ENCODE results near the gene FCRL6.

Gene FCRL6

GRCh38 chr1:159799446-159799985 is 2.6 kb upstream of the FCRL6 start:
- DNase-seq (ENCODE audit: low read depth in 4 of 4, low spot score in 1 of 4), result no peak

- DNase-seq (ENCODE audit: low read depth in 4 of 4, low spot score in 1 of 4), result no peak
Observed at GRCh38 chr1:159800177-159800930, 1.8 kb upstream of the FCRL6 start.

GRCh38 chr1:159803956-159804689 is 2.0 kb downstream of the FCRL6 start:
- DNase-seq (ENCODE audit: low read depth in 4 of 4, low spot score in 1 of 4), result no peak

- DNase-seq (ENCODE audit: low read depth in 4 of 4, low spot score in 1 of 4), result no peak
Observed at GRCh38 chr1:159804924-159805323, 2.8 kb downstream of the FCRL6 start.

- no peak for DNase-seq (ENCODE audit: low read depth in 4 of 4, low spot score in 1 of 4)
Observed at GRCh38 chr1:159815926-159816325, 13.8 kb downstream of the FCRL6 start.

GRCh38 chr1:159817276-159818041 is 15.3 kb downstream of the FCRL6 start:
- DNase-seq (ENCODE audit: low read depth in 4 of 4, low spot score in 1 of 4), result no peak

GRCh38 chr1:159821171-159821867 is 19.2 kb downstream of the FCRL6 start:
- DNase-seq (ENCODE audit: low read depth in 4 of 4, low spot score in 1 of 4), result no peak

GRCh38 chr1:159823406-159823805 is 21.2 kb downstream of the FCRL6 start:
- no peak for DNase-seq (ENCODE audit: low read depth in 4 of 4, low spot score in 1 of 4)

GRCh38 chr1:159825564-159825963 is 23.4 kb downstream of the FCRL6 start:
- DNase-seq (ENCODE audit: low read depth in 4 of 4, low spot score in 1 of 4), result no peak

- peak in 1 of 4 experiments; percentile 38 for DNase-seq (ENCODE audit: low read depth in 4 of 4, low spot score in 1 of 4)
Observed at GRCh38 chr1:159826441-159827101, 24.4 kb downstream of the FCRL6 start, which contains the start of gene SLAMF8. TSS of gene SLAMF8 (plus strand) at chr1:159826873. CDS start at chr1:159826899, 26 bp downstream.

- DNase-seq (ENCODE audit: low read depth in 4 of 4, low spot score in 1 of 4), result no peak
Observed at GRCh38 chr1:159827102-159827490, 24.9 kb downstream of the FCRL6 start.

GRCh38 chr1:159827549-159827948 is 25.4 kb downstream of the FCRL6 start:
- DNase-seq (ENCODE audit: low read depth in 4 of 4, low spot score in 1 of 4), result no peak

- no peak for DNase-seq (ENCODE audit: low read depth in 4 of 4, low spot score in 1 of 4)
Observed at GRCh38 chr1:159828176-159828575, 26.0 kb downstream of the FCRL6 start.

GRCh38 chr1:159828581-159829272 is 26.6 kb downstream of the FCRL6 start:
- no peak for DNase-seq (ENCODE audit: low read depth in 4 of 4, low spot score in 1 of 4)

GRCh38 chr1:159829273-159829634 is 27.1 kb downstream of the FCRL6 start:
- no peak for DNase-seq (ENCODE audit: low read depth in 4 of 4, low spot score in 1 of 4)

- no peak for DNase-seq (ENCODE audit: low read depth in 4 of 4, low spot score in 1 of 4)
Observed at GRCh38 chr1:159829822-159830465, 27.8 kb downstream of the FCRL6 start.

- DNase-seq (ENCODE audit: low read depth in 4 of 4, low spot score in 1 of 4), result no peak
Observed at GRCh38 chr1:159830722-159831121, 28.6 kb downstream of the FCRL6 start.

- DNase-seq (ENCODE audit: low read depth in 4 of 4, low spot score in 1 of 4), result no peak
Observed at GRCh38 chr1:159831412-159832141, 29.4 kb downstream of the FCRL6 start.

- no peak for DNase-seq (ENCODE audit: low read depth in 4 of 4, low spot score in 1 of 4)
Observed at GRCh38 chr1:159832309-159832708, 30.1 kb downstream of the FCRL6 start.

Data from stimulated activated CD4-positive, alpha-beta T cell treated with anti-CD3 and anti-CD28 coated beads, Interleukin-1b, Interleukin-23, amount 100 ng/mL, for 24 hours (primary cell).